Limb (tissue), 2 donors: Measurements from ENCODE around the gene SUFU.
A peak's percentile ranks its signal among the peaks of the same experiment; 100 is the strongest.
"Not testable (repeated sequence)": the region's sequence is repeated elsewhere in the genome, so short reads cannot be mapped to it uniquely, and the experiment has no call there.

ENCODE experiments used
- DNase-seq, 2 donors: peaks; one replicate each; pipeline ENCODE4 v3.0.0-alpha.2; 2016; ENCODE audit errors: extremely low spot score in 2 of 2

SUFU gene

DNA sequence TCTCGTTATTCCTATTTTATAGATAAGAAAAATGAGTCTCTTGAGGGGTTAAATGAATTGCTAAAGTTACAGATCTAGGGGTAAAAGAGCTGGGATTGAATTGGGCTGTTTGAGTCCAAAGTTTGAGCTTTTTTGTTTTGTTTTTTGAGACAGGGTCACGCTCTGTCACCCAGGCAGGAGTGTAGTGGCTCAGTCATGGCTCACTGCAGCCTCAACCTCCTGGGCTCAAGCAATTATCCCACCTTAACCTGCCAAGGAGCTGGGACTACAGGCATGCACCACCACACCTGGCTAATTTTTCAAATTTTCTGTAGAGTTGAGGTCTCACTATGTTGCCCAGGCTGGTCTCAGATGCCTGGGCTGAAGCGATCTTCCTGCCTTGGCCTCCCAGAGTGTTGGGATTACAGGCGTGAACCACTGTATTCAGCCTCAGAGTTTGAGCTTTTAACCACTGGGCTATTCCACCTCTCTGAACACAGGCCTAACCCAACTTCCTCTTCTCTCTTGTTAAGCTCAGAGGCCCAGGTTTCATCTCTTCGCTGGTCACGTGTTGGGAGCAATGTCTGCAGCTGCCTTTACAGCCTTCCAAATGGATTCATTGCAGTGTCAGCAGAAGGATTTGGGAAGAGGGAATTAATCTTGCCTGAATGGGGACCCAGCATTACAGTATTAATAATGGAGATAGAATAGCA is 8.0 kb downstream of the SUFU start:
- peak in 1 of 2 donors; percentile 42 for DNase-seq

DNA sequence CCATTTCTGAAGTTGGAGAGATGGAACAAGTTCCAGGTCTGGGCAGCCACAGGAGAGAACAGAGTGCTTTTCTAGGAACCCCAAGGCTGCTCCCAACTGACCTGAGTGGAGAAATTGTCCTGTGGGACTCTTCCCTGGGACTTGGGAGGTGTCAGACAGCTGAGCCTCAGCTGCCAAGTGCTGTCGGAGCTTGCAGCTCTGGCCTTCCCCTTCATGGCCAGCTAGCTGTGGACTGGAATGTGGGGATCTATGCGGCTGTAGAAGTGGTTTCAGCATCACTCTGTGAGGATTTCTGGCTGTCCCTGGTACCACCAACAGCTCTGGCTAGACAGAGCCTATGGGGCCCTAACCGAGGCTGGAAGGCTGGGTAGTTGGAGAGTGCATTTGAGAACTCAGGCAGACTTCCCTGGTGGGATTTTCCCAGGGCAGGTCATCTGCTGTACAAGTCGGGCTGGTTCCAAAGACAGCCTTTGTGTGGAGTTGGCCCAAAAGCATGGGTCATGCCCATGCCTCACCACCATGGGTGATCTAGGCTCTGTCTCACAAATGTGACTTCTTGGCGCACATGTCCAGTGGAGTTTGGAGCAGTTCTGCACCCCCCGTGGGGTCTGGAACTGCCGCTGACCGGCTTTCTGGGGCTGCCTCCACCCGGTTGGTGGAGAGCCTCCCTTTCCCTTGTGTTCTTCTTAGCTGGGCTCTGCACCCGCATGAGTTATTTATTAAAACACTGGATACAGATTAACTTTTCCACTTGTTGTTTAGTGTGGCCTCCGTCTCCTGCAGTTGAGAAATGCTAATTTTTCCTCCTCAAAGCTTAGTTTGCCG is 10.9 kb downstream of the SUFU start:
- no peak for DNase-seq

DNA sequence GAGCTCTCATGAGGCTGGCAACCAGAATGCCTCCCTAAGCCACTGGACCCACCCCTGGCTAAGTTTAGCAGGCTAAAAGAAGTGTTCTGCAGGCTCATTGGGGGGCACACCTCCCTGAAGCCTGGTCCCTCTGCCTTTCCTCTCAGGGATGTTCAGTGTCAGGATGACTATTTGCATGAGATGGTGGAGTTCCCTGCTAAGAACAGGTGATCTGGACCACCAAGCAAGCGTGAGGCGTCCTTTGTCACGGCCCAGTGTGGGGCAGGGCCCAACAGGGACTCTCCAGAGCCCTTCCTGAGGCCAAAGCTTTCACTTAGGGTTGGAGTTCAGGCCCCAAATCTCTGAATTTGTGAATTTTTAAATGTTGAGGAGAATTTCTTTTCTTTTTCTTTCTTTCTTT is 12.0 kb downstream of the SUFU start:
- DNase-seq, result no peak

DNA sequence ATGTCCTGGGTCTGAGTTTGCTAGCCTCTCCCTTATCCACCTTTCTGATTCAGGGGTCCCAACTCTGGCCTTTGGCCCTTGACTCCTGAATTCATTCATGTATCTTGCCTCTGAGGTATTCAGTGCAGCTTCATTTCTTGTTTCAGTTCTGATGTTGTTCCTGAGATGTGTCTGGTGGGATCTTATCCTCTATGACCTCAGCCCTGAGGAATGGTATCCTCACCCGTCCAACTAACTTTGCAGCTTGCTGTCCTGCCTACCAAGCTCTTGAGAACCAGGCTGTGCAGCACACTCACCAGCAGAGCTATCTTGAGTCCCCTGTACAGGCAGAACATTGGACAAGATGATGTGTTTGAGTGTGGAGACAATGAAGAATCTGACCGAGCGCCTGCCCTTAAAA is 13.8 kb downstream of the SUFU start:
- DNase-seq, result no peak

DNA sequence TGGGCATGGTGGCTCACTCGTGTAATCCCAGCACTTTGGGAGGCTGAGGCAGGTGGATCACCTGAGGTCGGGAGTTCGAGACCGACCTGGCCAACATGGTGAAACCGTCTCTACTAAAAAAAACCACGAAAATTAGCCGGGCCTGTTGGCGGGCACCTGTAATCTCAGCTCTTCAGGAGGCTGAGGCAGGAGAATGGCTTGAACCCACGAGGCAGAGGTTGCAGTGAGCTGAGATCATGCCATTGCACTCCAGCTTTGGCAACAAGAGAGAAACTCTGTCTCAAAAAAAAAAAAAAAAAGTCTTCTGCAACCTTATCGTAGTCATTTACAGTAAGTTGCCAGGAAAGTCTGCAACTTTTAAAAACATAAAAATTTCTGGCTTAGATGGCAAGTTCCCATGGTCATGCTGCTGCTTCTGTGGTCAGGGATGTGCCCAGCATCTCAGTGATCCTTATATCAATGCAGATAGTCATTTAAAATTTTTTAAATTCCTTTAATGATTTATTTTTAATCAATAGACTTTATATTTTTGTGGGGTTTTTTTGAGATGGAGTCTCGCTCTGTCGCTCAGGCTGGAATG is 15.6 kb downstream of the SUFU start:
- no peak for DNase-seq

DNA sequence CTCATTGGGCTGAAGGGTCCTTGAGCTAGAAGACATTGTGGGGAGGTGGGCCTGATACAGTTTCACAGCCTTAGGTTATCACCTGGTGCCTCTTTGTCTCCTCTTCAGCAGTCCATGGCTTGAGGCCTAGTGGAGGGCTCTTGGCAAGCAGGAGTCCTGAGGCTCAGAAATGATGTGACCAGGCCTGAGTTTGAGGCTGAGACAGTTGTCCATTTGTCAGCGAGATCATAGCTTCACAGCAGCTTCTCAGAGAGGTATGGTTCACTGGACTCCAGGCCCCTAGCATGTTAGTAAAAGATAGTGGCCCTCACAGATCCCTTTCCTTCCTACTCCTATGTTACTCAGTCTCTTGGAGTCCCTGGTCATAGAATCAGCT is 19.1 kb downstream of the SUFU start:
- no peak for DNase-seq

DNA sequence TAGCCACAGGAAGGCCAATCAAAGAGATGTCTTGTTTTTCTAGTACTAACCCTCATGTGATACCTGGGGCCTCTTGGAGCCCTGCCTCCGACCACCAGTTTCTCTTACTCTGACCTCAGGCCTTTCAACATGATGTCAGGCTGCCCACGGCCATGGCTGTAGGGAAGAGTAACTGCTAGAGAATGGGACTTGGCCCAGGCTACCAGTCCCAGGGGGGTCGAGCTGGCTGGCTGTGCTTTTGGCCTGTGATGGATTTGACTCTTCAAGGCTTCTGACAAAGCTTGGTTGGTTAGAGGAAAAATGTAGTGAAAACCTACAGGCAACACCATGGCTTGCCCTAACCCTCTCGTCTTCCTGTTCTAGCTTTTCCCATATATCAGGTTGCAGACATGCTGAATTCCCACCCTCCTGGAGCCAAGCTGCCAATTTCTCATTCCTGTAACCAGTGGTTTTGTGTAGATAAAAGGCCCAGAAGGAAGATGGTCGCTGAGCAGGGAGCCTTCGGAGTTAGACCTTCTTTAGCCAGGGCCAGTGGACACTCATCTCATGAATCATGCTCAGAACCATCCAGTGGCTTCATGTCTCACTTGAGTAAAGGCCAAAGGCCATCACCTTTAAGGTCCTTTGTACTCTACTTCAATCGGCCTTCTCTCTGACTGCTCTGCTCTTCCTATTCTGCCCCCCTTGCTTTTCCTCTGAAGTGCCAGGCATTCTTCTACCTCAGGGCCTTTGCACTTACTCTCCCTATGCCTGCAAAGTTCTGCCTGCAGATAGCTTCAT is 19.7 kb downstream of the SUFU start:
- no peak for DNase-seq

DNA sequence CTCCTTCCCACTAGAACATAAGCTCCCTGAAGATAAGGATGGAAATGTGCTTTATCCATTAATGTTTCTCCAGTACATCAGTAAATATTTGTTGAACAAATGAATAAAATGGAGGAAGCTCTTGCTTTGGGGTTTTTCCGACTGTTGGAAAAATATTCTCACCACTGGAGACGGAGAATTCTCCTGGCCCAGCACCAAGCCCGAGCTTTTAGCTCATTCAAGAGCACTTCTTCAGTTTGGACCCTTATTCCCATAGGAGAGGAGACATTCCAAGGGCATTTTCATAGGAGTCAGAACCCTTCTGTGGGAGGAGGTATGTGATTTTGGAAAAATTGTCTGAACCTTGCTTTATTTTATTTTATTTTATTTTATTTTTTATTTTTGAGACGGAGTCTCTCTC is 21.0 kb downstream of the SUFU start:
- no peak for DNase-seq

DNA sequence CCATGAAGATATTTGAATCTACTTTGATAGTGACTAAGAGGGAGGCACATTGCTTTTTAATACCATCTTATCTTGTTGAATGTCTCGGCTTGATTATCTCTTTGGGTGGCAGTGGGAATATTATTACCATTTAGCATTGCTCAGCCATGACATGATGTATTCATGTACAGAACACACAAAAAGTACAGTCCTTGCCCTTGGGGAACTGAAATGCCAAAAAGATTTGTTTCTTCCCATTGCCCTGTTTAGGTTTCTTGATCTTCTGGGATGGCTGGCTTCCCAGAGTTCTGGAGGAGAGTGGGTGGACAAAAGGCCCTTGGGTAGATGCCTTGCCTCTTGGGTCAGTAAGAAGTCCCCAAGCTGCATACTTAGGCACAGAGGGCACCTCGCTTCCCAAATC is 23.8 kb downstream of the SUFU start:
- DNase-seq, result no peak

DNA sequence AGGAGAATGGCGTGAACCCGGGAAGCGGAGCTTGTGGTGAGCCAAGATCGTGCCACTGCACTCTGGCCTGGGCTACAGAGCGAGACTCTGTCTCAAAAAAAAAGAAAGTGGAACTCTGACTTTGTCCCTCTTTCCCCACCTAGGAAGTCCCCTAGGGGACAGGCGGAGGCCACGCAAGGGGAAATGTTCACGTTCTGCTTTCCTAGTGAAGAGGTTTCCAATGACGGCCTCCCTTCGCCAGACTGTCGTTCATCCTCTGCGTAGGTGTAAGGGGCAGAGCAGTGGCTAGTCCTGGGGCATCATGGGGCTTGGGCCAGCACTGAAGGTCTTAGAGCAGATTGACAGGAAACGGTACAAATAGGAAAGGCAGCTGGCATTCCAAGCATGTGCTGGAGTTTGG is 30.6 kb downstream of the SUFU start:
- no peak for DNase-seq

DNA sequence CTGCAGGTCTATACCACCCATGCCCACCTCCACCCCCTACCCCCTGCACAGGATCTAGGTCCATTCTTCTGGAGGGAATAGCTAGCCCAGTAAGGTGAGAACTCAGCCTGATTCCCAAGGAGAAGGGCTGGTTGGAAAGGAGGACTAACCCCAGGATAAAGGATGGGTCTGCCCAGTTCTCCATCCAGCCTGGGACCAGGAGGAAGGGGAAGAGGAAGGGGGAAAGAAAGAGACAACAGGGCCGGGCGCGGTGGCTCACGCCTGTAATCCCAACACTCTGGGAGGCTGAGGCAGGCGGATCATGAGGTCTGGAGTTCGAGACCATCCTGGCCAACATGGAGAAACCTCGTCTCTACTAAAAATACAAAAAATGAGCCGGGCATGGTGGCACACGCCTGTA is 31.2 kb downstream of the SUFU start:
- DNase-seq, result not testable (repeated sequence)

DNA sequence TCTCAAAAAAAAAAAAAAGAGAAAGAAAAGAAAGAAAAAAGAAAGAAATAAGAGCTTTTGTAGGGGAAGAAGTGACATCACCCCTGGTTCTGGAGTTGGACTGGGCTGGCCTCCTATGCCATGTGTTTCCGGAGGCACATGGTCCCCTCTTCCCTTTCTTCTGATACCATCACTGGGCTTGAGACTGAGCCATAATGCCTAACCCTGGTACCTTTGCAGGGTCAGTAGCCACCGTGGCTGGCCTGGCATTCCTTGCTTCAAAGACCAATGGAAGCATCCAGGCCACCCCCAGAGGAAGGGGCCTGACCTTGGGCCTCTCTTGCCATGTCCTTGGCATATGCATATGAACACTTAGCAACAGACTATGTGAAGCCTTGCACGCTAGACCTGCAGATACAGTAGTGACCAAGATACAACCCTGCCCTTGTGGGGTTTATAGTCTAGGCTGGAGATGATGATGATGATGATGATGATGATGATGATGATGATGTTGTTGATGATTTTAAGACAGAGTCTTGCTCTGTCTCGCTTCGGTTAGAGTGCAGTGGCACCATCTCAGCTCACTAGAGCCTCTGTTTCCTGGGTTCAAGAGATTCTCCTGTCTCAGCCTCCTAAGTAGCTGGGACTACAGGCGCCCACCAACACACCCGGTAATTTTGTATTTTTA is 31.8 kb downstream of the SUFU start:
- no peak for DNase-seq

DNA sequence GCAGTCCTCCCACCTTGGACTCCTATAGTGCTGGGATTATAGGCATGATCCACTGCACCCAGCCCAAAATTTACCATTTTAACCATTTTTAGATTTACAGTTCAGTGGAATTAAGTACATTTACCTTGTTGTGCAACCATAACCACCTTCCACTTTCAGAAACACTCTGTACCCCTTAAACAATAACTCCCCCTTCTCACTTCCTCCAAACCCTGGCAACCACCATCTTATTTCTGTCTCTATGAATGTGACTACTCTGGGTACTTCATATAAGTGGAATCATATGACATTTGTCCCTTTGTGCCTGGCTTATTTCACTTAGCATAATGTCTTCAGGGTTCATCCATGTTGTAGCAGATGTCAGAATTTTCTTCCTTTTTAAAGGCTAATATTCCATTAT is 33.6 kb downstream of the SUFU start:
- no peak for DNase-seq

DNA sequence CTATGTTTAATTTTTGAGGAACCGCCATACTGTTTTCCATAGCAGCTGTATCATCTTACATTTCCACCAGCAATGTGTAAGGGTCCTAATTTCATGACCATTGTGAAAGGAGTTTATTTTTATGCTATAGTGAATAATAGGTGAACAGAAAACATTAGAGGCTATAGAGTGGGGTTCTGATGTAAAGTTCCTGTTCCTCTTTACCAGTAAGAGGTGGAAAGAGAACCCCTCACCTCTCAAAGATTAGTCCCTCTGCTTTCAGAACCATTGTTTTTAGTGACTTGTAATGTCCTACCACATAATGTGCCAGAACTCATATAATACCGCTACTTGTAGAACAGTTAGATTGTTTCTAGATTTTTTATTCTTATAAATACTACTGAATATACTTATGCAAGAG is 34.2 kb downstream of the SUFU start:
- no peak for DNase-seq

DNA sequence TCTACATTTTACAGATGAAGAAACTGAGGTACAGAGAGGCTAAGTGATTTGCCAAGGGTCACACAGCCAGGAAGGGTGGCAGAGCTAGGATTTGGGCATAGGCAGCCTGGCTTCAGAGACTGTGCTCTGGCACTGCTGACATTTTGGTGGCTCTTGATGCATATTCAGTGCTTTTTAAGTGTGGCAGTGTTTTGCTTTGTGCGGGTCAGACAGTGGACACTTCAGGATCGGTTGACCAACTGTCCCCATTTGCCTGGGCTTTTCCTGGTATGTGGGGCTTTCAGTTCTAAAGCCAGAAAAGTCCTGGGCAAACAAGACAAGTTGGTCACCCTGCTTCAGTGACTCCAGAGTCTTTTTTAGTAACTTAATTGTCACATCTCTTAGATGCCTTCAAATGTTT is 35.0 kb downstream of the SUFU start:
- DNase-seq, result no peak

DNA sequence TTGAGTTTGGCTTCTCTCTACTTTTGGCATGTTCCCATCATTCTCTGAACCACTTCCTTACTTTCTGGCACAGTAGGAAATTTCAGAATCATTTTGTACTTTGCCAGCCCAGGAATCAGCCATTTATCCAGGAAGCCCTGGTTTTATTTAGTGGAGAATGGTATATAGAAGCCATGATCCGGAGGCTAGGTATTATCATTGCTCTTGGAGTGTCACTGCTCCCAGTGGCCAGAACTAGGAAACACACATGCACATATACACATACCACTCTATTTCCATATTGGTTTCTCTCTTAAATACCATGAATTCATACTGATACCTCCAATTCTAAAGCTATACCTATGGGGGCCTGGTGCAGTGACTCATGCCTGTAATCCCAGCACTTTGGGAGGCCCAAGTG is 36.3 kb downstream of the SUFU start:
- no peak for DNase-seq

DNA sequence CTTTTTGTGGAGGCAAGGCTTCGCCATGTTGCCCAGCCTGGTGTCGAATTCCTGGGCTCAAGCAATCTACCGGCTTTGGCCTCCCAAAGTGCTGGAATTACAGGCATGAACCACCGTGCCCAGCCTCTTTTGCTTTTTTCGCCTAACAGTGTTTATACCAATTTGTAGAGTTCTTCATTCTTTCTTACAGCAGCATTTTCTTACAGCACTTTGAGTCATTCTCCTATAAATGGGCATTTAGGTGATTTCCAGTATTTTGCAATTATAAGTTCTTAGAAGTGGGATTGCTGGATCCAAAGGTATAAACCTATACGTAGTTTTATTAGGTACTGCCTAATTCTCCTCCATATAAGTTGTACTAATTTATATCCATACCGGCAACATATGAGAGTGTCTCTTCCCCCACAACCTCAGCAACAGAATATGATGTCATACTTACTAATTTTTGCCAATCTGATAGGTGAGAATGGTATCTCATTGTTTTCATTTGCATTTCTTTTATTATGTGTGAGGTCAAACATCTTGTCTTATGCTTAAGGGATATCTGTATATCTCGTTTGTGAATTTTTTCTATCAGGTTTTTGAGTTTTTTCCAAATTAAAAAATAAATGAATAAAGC is 39.1 kb downstream of the SUFU start:
- no peak for DNase-seq

DNA sequence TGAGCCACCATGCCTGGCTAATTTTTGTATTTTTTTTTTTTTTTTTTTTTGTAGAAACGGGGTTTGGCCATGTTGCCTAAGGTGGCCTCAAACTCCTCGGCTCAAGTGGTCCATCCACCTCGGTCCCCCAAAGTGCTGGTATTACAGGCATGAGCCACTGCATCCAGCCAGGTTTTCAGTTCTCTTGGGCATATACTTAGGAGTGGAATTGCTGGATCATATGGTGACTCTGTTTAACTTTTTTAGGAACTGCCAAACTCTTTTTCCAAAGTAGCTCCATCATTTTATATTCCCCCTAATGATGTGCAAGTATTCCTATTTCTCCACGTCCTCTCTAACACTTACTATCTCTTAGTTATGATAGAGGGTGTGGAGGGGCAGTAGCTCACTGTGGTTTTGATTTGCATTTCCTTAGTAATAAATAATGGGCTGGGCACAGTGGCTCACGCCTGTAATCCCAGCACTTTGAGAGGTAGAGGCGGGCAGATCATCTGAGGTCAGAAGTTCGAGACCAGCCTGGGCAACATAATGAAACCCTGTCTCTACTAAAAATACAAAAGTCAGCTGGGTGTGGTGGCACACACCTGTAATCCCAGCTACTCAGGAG is 41.6 kb downstream of the SUFU start:
- DNase-seq, result no peak

DNA sequence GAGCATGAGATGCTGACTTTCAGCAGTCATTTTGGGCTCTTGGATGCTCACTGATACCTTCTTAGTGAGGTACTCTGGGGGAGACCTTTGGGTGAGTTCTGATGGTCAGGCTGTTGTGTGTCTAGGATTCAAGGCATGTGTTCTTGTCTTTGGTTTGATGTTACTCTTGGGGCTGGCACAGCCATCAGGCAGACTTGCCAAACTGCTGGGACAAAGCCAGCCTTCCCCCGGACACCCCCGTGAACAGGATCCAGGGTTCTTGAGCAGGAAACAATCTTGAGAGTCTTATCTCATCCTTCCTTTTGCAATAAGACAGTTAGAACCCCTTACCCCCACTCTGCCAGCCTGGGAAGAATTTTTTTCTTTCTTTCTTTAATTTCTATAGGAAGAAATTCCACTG is 42.2 kb downstream of the SUFU start:
- no peak for DNase-seq

DNA sequence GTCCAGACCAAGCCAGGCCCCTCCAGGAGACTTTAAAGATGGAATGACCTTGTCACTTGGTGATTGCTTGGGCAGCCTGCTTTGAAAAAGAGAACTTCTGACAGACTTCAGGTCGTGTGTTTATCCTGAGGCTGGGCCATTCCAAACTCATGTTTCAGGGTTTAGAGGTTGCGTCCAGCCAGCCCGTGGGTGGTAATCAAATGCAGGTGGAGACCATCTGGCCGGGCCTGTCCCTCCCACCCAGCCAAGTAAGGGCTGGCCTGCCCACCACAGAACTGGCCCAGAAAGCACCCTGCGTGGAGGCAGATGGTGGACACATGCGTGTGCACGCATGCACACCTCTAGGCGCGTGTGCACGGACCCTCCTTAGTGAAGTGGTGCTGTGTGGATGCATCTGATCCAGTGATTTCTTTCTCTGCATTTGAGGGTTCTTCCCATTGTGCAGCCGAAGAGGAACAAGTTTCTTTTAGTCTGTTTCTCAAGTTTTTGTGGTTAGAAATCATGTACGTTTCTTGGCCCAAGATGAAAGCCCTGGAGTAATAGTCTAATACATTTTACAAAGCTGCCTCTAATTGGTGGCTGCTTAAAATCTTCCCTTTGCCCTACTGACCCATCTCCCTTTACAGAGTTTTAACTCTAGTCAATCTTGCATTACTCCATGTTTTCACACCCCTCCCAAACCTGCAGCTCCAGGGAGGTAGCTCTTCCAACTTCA is 43.0 kb downstream of the SUFU start:
- DNase-seq, result peak in 1 of 2 donors; percentile 37
